GM18861 (cell line): ENCODE results near the gene RPL32.
"Not testable (repeated sequence)": the region's sequence is repeated elsewhere in the genome, so short reads cannot be mapped to it uniquely, and the experiment has no call there.

Experiments
- ATAC-seq: cut with Tn5 transposase; IDR thresholded peaks from one replicate; pipeline ENCODE4 v1.9.1; 2021; ENCODE audit not compliant: unreplicated experiment

Gene RPL32

GRCh38 chr3:12868039-12869034 is 27.0 kb upstream of the RPL32 start:
- peak; percentile 53 for ATAC-seq

- no peak for ATAC-seq
Measured at GRCh38 chr3:12866836-12867235, 25.5 kb upstream of the RPL32 start.

- no peak for ATAC-seq
Measured at GRCh38 chr3:12865271-12865670, 23.9 kb upstream of the RPL32 start.

GRCh38 chr3:12862387-12862786 is 21.0 kb upstream of the RPL32 start:
- ATAC-seq, result no peak

- no peak for ATAC-seq
Measured at GRCh38 chr3:12861611-12862010, 20.2 kb upstream of the RPL32 start.

- ATAC-seq, result no peak
Measured at GRCh38 chr3:12859840-12860239, 18.5 kb upstream of the RPL32 start.

- ATAC-seq, result no peak
Measured at GRCh38 chr3:12856626-12857025, 15.3 kb upstream of the RPL32 start.

- ATAC-seq, result no peak
Measured at GRCh38 chr3:12854565-12854964, 13.2 kb upstream of the RPL32 start.

- ATAC-seq, result not testable (repeated sequence)
Measured at GRCh38 chr3:12853847-12854246, 12.5 kb upstream of the RPL32 start.

- no peak for ATAC-seq
Measured at GRCh38 chr3:12852201-12852600, 10.8 kb upstream of the RPL32 start.

- ATAC-seq, result no peak
Measured at GRCh38 chr3:12845811-12846210, 4.4 kb upstream of the RPL32 start.

- ATAC-seq, result no peak
Measured at GRCh38 chr3:12842469-12842868, 1.1 kb upstream of the RPL32 start.

- no peak for ATAC-seq
Measured at GRCh38 chr3:12841970-12842328, 584 bp upstream of the RPL32 start.

GRCh38 chr3:12840591-12841148 is 695 bp downstream of the RPL32 start:
- no peak for ATAC-seq

GRCh38 chr3:12840148-12840547 is 1.2 kb downstream of the RPL32 start:
- not testable (repeated sequence) for ATAC-seq

DNA sequence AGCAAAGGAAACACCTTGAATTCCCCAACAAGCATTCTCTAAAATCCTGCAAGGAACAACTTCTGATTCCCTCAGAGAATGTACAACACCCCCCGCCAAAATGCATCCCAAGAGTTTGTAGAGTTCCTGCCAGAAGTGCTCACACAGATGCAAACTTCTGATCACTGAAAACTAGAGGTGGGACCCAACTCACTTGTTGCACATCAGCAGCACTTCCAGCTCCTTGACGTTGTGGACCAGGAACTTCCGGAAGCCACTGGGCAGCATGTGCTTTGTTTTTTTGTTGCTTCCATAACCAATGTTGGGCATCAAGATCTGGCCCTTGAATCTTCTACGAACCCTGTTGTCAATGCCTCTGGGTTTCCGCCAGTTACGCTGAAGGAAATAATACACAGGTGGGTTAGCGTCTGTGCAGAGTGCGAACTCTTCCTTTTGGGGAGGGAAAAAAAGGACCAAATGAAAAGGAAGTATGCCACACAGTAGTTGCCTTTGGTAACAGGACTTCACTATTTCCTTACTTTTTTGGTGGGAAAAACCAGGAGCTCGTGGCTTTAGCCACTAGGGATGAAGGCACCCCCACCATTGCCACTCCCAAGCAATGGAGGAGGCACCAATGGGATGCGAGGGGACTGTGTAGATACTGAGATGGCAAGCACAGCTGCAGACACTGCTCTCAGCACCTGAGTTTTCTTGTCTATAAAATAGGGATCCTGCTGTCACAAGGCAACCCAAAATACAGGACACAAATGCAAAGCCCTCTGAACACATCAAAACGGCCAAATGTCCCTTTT is 2.0 kb downstream of the RPL32 start:
- no peak for ATAC-seq

DNA sequence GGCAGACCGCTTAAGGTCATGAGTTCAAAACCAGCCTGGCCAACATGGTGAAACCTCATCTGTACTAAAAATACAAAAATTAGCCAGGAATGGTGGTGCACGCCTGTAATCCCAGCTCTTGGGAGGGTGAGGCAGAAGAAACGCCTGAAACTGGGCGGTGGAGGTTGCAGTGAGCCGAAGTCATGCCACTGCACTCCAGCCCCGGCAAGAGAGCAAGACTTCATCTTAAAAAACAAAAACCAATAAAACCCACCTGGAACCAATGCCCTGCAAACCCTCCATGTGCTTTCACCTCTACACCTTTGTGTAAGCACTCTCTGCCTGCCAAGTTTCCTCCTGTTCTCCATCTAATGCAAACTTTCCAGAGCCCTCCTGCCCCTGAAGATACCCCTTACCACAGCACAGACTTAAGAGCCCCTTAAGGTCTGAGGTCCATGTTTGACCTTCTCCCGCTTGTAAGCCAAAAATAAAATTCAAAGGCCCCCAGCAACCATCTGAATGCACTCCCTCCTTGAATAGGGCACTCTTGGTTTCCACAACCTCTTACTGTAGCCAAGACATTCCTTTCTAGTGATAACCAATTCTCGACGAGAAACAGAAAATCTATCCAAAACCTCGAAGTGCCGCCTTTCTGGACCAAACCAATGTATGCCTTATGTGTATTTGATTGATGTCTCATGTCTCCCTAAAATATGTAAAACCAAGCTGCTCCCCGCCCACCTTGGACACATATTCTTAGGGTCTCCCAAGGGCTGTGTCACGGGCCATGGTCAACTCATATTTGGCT is 3.0 kb downstream of the RPL32 start:
- ATAC-seq, result no peak

DNA sequence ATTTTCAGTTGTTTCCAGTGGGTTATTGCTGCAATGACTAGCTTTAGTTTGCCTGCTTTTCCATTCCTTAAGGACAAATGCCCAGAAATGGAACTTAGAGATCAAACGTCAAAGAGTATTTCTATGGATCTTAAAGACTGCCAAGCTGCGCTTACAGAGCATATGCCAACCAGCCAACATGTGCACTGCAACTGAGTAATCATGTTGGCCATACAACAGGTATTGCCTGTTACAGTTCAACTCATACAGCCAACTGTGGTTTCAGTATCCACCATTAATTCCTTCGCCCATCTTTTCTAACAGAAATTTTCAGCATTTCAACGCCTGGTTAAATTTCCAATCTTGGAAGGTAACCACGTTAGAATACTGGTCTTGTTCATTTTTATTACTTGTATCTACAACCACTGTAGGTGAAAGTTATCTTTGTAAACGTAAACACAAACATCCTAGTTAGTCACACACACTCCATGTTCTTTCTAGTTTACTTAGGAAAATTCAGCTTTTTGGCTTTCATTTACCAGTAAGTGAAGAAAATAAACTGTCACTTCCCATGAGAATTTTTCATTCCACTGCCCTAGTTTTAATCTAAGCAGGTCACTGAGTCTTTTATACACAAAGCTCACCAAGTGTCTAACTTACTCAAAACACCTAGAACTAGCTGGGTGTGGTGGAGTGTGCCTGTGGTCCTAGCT is 3.9 kb downstream of the RPL32 start:
- ATAC-seq, result no peak

- ATAC-seq, result no peak
Measured at GRCh38 chr3:12835052-12835665, 6.2 kb downstream of the RPL32 start.
